Tibial artery (tissue), 4 donors: ENCODE results near the gene TXK.

ENCODE experiments used
- DNase-seq, 2 donors: peaks; one replicate each; pipeline ENCODE4 v3.0.0-alpha.2; 2019
- H3K27ac ChIP-seq, 2 donors: fragments of 200-600 bp; sonication (generic) in 1 of 2; 1 replicate in 1 of 2; 2 replicates in 1 of 2; pipeline ENCODE4 v1.5.1; 2018 to 2019; ENCODE audit warnings: mild to moderate bottlenecking in 1 of 2
- H3K27me3 ChIP-seq, 2 donors: fragments of 200-600 bp; sonication (generic) in 1 of 2; one replicate each; pipeline versions ENCODE4 v1.5.1 to v1.6.0; 2016 to 2019
- H3K36me3 ChIP-seq, 3 donors: fragments of 200-600 bp; sonication (generic) in 2 of 3; one replicate each; pipeline ENCODE4 v1.5.1; 2016 to 2019; ENCODE audit warnings: mild to moderate bottlenecking in 2 of 3
- H3K4me1 ChIP-seq, 4 donors: fragments of 200-600 bp; sonication (generic) in 2 of 4; 1 replicate in 3 of 4; 2 replicates in 1 of 4; pipeline ENCODE4 v1.5.1; 2016 to 2019
- H3K4me3 ChIP-seq, 2 donors: fragments of 200-600 bp; sonication (generic) in 1 of 2; 1 replicate in 1 of 2; 2 replicates in 1 of 2; pipeline ENCODE4 v1.5.1; 2018 to 2019; ENCODE audit warnings: mild to moderate bottlenecking in 2 of 2
- H3K9me3 ChIP-seq, 3 donors: fragments of 200-600 bp; sonication (generic) in 1 of 3; one replicate each; pipeline ENCODE4 v1.5.1; 2016 to 2019
- intact Hi-C: fragments of 100-400 bp; cut with DNase I; formaldehyde crosslinking; loops from one replicate; pipeline ENCODE4 v1.15.0; 2023; ENCODE audit warnings: low total_unique reads
- TF ChIP-seq, protein P1 (sequence below), 2 experiments: fragments of 200-600 bp in 1 of 2; fragments of 450-650 bp in 1 of 2; IDR thresholded peaks; one replicate each; pipeline ENCODE4 v1.5.1; 2017 to 2019; ENCODE audit warnings: antibody characterized with exemption in 2 of 2, mild to moderate bottlenecking in 1 of 2, moderate library complexity in 1 of 2

TXK gene

DNA sequence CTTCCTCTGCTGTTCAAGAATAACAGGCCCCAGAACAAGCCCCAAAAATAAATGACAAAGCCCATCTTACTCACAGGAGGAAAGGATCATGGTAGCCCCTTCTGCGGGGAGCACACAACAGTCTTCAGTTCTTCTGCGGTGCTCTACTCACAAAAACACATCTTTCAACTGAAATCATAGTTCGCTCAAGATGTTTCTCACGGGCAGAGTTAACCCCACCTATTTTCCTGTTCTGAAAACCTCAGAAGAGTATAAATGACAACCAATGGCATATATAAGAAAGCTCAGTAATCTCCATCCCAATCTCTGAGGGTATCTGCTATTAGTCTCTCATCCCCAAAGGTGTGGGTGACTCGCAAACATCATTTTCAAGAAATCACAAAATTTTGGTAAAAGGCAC is at the start of gene TXK:
Gene TXK (minus strand): TSS at position 170 of the 400 bp plus-strand sequence. CDS start 80 bp downstream, at position 90.
- H3K9me3 ChIP-seq, result no peaks in the 10 kb centered on the region
- H3K4me1 ChIP-seq, result peaks cover 0 to 10% (median 0%) of the 10 kb centered on the region in 4 donors
- peaks cover 0 to 13% (median 9%) of the 10 kb centered on the region in 3 donors for H3K36me3 ChIP-seq
- H3K4me3 ChIP-seq, result no peak within 1 kb of the TSS
- intact Hi-C loops, result no loop called here
- H3K27me3 ChIP-seq, result no peaks in the 10 kb centered on the region
- TF ChIP-seq, protein P1, sequence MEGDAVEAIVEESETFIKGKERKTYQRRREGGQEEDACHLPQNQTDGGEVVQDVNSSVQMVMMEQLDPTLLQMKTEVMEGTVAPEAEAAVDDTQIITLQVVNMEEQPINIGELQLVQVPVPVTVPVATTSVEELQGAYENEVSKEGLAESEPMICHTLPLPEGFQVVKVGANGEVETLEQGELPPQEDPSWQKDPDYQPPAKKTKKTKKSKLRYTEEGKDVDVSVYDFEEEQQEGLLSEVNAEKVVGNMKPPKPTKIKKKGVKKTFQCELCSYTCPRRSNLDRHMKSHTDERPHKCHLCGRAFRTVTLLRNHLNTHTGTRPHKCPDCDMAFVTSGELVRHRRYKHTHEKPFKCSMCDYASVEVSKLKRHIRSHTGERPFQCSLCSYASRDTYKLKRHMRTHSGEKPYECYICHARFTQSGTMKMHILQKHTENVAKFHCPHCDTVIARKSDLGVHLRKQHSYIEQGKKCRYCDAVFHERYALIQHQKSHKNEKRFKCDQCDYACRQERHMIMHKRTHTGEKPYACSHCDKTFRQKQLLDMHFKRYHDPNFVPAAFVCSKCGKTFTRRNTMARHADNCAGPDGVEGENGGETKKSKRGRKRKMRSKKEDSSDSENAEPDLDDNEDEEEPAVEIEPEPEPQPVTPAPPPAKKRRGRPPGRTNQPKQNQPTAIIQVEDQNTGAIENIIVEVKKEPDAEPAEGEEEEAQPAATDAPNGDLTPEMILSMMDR (IDR thresholded peaks at IDR 0.05), result no peak
- no peak within 1 kb of the TSS for H3K27ac ChIP-seq
- DNase-seq, result no peak

DNA sequence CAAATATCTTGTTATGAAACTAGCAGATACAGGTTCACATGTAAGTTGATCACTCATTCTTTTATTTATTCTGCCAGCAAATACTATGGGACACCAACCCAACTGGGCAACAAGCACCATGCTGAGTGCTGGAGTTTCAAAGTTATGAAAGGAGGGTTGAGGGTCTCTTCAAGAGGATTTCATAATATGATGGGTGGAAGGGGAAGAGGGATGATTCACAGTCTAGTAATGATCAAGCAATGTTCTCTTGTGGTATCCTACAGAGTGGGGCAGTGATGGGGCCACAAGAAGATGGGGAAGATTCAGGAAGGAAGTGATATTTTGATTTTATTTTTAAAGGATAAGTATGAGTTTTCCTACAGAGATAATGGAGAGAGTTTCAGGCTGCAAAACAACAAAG is 46.2 kb upstream of the TXK start:
- H3K4me3 ChIP-seq, result no peak overlapping the region
- H3K27ac ChIP-seq, result no peak overlapping the region
- H3K27me3 ChIP-seq, result no peaks in the 10 kb centered on the region
- no peaks in the 10 kb centered on the region for H3K4me1 ChIP-seq
- intact Hi-C loops, result no loop called here
- TF ChIP-seq, protein P1 (IDR thresholded peaks at IDR 0.05), result no peak
- no peaks in the 10 kb centered on the region for H3K9me3 ChIP-seq
- H3K36me3 ChIP-seq, result peaks cover 0 to 3% (median 0%) of the 10 kb centered on the region in 3 donors
- DNase-seq, result no peak

DNA sequence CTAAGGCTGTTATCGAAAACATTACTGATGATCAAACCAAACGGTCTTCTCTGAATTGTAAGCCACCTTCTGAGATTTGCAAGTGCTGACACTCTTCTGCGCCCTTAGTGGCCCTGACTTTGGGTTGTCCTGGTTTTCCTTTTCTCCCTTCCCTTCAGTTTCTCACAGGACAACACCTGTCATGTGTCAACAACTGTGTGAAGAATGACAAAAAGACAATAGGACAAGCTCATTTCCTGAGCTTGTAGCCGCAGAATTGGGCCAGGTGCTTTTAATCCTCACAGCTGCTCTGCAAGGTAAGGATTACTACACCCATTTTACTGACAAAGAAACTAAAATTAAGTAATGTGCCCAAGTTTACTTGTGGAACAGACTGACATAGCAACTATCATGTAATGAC is 44.9 kb upstream of the TXK start:
- no peaks in the 10 kb centered on the region for H3K4me1 ChIP-seq
- no peak overlapping the region for H3K4me3 ChIP-seq
- H3K36me3 ChIP-seq, result peaks cover 0 to 6% (median 0%) of the 10 kb centered on the region in 3 donors
- no peaks in the 10 kb centered on the region for H3K9me3 ChIP-seq
- TF ChIP-seq, protein P1 (IDR thresholded peaks at IDR 0.05), result no peak
- H3K27ac ChIP-seq, result no peak overlapping the region
- no peaks in the 10 kb centered on the region for H3K27me3 ChIP-seq
- intact Hi-C loops, result no loop called here
- DNase-seq, result no peak

DNA sequence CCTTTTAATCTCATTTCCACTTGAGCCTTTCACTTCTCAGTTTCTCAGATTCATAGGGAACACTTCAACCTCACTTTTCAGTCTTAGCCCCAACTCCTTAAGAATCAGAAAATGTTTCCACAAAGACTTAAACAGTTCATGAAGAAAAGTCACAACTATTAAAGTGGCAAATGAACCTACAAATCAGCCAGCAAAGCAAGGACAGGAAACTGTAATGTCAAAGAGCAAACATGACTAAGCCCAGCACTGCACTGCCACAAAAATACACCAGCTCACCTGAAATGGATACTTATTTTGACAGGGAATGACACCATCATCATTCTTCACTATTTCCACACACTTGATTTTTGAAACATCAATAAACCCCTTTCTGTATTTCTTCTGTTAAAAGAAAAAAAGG is 41.8 kb upstream of the TXK start:
- Histone ChIP-seq H3K4me1 (peaks cover 0 to 6% (median 2%) of the 10 kb centered on the region in 4 donors), H3K27ac (no peak overlapping the region), H3K36me3 (peaks cover 0 to 6% (median 0%) of the 10 kb centered on the region in 3 donors), H3K4me3 (no peak overlapping the region), H3K27me3 (no peaks in the 10 kb centered on the region), H3K9me3 (no peaks in the 10 kb centered on the region)
- no peak for DNase-seq
- TF ChIP-seq, protein P1 (IDR thresholded peaks at IDR 0.05), result no peak
- intact Hi-C loops, result no loop called here

DNA sequence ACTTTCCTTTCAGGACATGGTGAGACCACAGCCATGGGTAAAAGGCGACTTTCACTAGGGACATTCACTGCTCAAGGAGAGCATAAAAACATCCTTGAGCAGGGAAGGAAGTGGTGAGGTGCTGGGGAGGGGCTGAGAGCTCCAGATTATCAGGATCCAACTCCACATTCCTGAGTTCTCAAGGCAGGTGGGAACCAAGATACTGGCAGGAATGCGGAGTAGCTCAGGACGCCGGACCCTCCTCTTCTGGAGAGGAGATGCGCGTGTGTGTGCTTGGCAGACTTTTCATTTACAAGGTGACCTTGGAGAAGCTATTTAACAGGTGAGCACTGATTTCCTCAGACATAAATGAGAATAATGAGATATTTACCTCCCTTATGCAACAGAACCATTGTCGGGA is 41.3 kb upstream of the TXK start:
- Histone ChIP-seq H3K36me3 (peaks cover 0 to 6% (median 0%) of the 10 kb centered on the region in 3 donors), H3K9me3 (no peaks in the 10 kb centered on the region), H3K27me3 (no peaks in the 10 kb centered on the region), H3K4me3 (no peak overlapping the region), H3K4me1 (peaks cover 0 to 6% (median 2%) of the 10 kb centered on the region in 4 donors), H3K27ac (no peak overlapping the region)
- no peak for DNase-seq
- intact Hi-C loops, result no loop called here
- TF ChIP-seq, protein P1 (IDR thresholded peaks at IDR 0.05), result no peak
